Sigmoid colon (tissue), 7 donors: ENCODE results near the gene MGAM2. TPM values are rescaled to one million over a fixed set of nuclear protein-coding genes. Genes with fewer than 3 reads are reported as not detected.

Experiments used
- DNase-seq: peaks from one replicate; pipeline ENCODE4 v3.0.0-alpha.2; 2019
- H3K27ac ChIP-seq, 4 donors: fragments of 200-600 bp; sonication (generic); one replicate each; pipeline ENCODE4 v1.5.1; 2016 to 2019; ENCODE audit warnings: mild to moderate bottlenecking in 1 of 4
- H3K27me3 ChIP-seq, 3 donors: fragments of 200-600 bp; sonication (generic); one replicate each; pipeline ENCODE4 v1.5.1; 2019; ENCODE audit warnings: mild to moderate bottlenecking in 1 of 3
- H3K36me3 ChIP-seq, 4 donors: fragments of 200-600 bp; sonication (generic); one replicate each; pipeline ENCODE4 v1.5.1; 2016 to 2019
- H3K4me1 ChIP-seq, 4 donors: fragments of 200-600 bp; sonication (generic); one replicate each; pipeline ENCODE4 v1.5.1; 2017 to 2019
- H3K4me3 ChIP-seq, 4 donors: fragments of 200-600 bp; sonication (generic); one replicate each; pipeline ENCODE4 v1.5.1; 2017 to 2019; ENCODE audit warnings: mild to moderate bottlenecking in 2 of 4, moderate library complexity in 1 of 4
- H3K9me3 ChIP-seq, 4 donors: fragments of 200-600 bp in 3 of 4; sonication (generic) in 3 of 4; one replicate each; pipeline versions ENCODE4 v1.5.1 to v1.6.1; 2013 to 2019
- EP300 ChIP-seq, 4 donors: sonication (generic); formaldehyde crosslinking; IDR thresholded peaks; one replicate each; pipeline ENCODE4 v1.6.1; 2017; ENCODE audit warnings: antibody characterized with exemption in 4 of 4
- POLR2A ChIP-seq, 2 donors: fragments of 450-650 bp; IDR thresholded peaks; one replicate each; pipeline ENCODE4 v1.6.1; 2016; ENCODE audit warnings: antibody characterized with exemption in 2 of 2, mild to moderate bottlenecking in 2 of 2, moderate library complexity in 2 of 2
- POLR2AphosphoS5 ChIP-seq, 4 donors: sonication (generic); formaldehyde crosslinking; IDR thresholded peaks; one replicate each; pipeline ENCODE4 v1.6.1; 2017; ENCODE audit warnings: antibody characterized with exemption in 4 of 4
- WGBS, 2 donors: extraction: QIAGEN DNeasy Blood & Tissue Kit; methylation state at CpG; one replicate each; pipeline ENCODE4 v1.1.7; 2013; 5-methylcytosine and 5-hydroxymethylcytosine counted together
- intact Hi-C: fragments of 100-400 bp; cut with DNase I; formaldehyde crosslinking; loops from one replicate; pipeline ENCODE4 v1.15.1; 2023
- polyA plus RNA-seq, 3 donors: library from polyadenylated mRNA; stranded (reverse); fragments of 200-250 nt; gene quantifications; one replicate each; pipeline ENCODE4 v1.2.3, GENCODE V29; 2013
- total RNA-seq, 4 donors: library from RNA; depleted of rRNA; stranded (reverse); fragments of >200 nt; gene quantifications; one replicate each; pipeline ENCODE4 v1.1.0, GENCODE V29; 2016
- TF ChIP-seq, protein P1 (sequence below), 4 experiments: fragments of 450-650 bp in 3 of 4; fragments of 200-600 bp in 1 of 4; IDR thresholded peaks; one replicate each; pipeline ENCODE4 v1.5.1; 2016 to 2019; ENCODE audit warnings: antibody characterized with exemption in 4 of 4, mild to moderate bottlenecking in 3 of 4, moderate library complexity in 2 of 4
- donor health status: healthy with polysubstance abuse.
- donor health status: Bipolar disorder and iron deficiency.
- donor health status: healthy.

Gene MGAM2
- total and polyA plus RNA-seq, 7 donors = 0.28 to 2.1 (median 0.71) TPM; not detected in 2

DNA sequence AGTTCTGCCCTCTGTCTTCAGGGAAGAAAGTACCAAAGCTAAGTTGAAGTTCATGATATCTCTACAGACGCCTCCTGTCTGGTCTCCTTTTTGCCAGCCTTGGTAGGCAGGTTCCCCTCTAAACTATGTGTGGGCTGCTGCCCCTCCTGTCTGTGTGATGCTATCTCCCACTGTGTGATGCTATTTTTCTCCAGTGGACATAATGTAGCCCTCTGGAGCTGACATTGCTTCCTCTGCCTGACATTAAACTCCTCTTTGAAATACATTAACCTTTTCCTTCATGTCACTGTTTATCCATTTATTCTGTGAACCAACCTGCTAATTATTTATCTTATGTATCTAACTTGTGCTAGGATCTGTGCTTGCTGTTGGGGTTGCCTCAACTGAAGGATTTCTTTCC lies 146.4 kb downstream of the MGAM2 start, which contains the start of gene PRSS58:
PRSS58 (minus strand) TSS at position 101 of the 400 bp plus-strand sequence. CDS start 351 bp downstream, outside the sequence.
- intact Hi-C loops = no loop called here

DNA sequence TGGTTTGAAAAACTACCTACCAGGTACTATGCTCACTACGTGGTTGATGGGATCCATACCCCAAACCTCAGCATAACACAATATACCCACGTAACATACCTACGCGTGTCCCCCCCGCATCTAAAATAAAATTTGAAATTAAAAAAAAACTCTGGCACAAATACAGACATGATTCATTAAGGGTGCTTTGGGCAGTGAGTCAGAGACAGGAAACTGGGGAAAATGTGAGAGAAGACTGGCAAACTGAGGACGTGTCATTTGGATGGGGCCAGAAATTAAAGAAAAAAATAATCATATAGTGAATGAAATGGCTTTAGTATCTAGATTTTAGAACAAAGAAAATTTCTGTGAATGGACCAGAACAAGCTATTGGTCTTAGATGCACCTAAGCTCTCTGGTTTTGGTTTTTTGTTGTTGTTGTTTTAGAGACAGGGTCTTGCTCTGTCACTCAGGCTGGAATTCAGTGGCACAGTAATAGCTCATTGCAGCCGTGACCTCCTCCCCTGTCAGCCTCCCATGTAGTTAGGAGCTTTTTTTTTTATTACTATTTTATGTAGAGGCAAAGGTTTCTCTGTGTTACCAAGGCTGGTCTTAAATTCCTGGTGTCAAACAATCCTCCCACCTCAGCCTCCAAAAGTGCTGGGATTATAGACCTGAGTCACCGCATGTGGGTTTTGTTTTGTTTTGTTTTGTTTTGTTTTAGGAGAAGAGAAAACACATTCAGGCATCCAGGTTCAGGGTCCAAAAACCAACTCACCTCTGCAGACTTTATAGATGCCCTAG lies 152.3 kb downstream of the MGAM2 start:
- 71 to 80% methylated on average over 8 of the region's 8 CpGs for whole genome bisulfite sequencing, 2 donors

More for the DNA sequence above, 146.4 kb downstream of the MGAM2 start, which contains the start of gene PRSS58:
- no peak within 1 kb of the TSS for H3K27ac ChIP-seq
- WGBS, 2 donors = 53 to 89% methylated on average over 1 of the region's 1 CpG
- no peaks in the 10 kb centered on the region for H3K4me1 ChIP-seq
- TF ChIP-seq, protein P1, sequence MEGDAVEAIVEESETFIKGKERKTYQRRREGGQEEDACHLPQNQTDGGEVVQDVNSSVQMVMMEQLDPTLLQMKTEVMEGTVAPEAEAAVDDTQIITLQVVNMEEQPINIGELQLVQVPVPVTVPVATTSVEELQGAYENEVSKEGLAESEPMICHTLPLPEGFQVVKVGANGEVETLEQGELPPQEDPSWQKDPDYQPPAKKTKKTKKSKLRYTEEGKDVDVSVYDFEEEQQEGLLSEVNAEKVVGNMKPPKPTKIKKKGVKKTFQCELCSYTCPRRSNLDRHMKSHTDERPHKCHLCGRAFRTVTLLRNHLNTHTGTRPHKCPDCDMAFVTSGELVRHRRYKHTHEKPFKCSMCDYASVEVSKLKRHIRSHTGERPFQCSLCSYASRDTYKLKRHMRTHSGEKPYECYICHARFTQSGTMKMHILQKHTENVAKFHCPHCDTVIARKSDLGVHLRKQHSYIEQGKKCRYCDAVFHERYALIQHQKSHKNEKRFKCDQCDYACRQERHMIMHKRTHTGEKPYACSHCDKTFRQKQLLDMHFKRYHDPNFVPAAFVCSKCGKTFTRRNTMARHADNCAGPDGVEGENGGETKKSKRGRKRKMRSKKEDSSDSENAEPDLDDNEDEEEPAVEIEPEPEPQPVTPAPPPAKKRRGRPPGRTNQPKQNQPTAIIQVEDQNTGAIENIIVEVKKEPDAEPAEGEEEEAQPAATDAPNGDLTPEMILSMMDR (IDR thresholded peaks at IDR 0.05) = no peak
- TF ChIP-seq EP300 (IDR thresholded peaks at IDR 0.05) = no peak
- TF ChIP-seq POLR2AphosphoS5 (IDR thresholded peaks at IDR 0.05) = no peak
- no peak for TF ChIP-seq POLR2A (IDR thresholded peaks at IDR 0.05)
- no peaks in the 10 kb centered on the region for H3K9me3 ChIP-seq
- no peak within 1 kb of the TSS for H3K4me3 ChIP-seq
- no peaks in the 10 kb centered on the region for H3K27me3 ChIP-seq
- H3K36me3 ChIP-seq = no peaks in the 10 kb centered on the region
- no peak for DNase-seq

More for the DNA sequence above, 152.3 kb downstream of the MGAM2 start:
- no peak for TF ChIP-seq EP300 (IDR thresholded peaks at IDR 0.05)
- TF ChIP-seq POLR2AphosphoS5 (IDR thresholded peaks at IDR 0.05) = no peak
- TF ChIP-seq, protein P1 (IDR thresholded peaks at IDR 0.05) = no peak
- TF ChIP-seq POLR2A (IDR thresholded peaks at IDR 0.05) = no peak
- Histone ChIP-seq H3K4me3 (no peak overlapping the region), H3K27ac (no peak overlapping the region), H3K36me3 (no peaks in the 10 kb centered on the region), H3K4me1 (no peaks in the 10 kb centered on the region), H3K9me3 (no peaks in the 10 kb centered on the region), H3K27me3 (no peaks in the 10 kb centered on the region)
- no peak for DNase-seq
- intact Hi-C loops = no loop called here

Other genes starting within 250 kb of the MGAM2 start
- gene OR9A4, start 195.3 kb upstream of the MGAM2 start, total RNA-seq = not detected
- gene OR9A4, start 195.3 kb upstream of the MGAM2 start, polyA plus RNA-seq = not detected
- gene CLEC5A, start 164.7 kb upstream of the MGAM2 start, total RNA-seq = under 1 TPM in 2 of 4 donors, not detected in 2; 0.33 to 0.83 TPM
- gene CLEC5A, start 164.7 kb upstream of the MGAM2 start, polyA plus RNA-seq = 1 to 10 TPM in 1 of 3 donors, under 1 TPM in 2; 0.03 to 1.8 (median 0.60) TPM
- gene TAS2R38, start 137.9 kb upstream of the MGAM2 start, total RNA-seq = not detected
- gene TAS2R38, start 137.9 kb upstream of the MGAM2 start, polyA plus RNA-seq = not detected
- gene MGAM, start 115.8 kb upstream of the MGAM2 start, total RNA-seq = under 1 TPM in 3 of 4 donors, not detected in 1; 0.28 to 0.68 (median 0.36) TPM
- gene MGAM, start 115.8 kb upstream of the MGAM2 start, polyA plus RNA-seq = under 1 TPM; 0.35 to 0.60 (median 0.46) TPM
- gene PRSS58, start 146.3 kb downstream of the MGAM2 start, total RNA-seq = not detected
- not detected for gene PRSS58, start 146.3 kb downstream of the MGAM2 start, polyA plus RNA-seq